SU-DHL-6 (cell line): ENCODE results near the gene MAT2A.

ENCODE experiments used
- EZH2phosphoT487 ChIP-seq: fragments of 200-600 bp; sonication (generic), shearing (Covaris generic); conservative IDR thresholded peaks from 2 replicates; pipeline ENCODE4 v1.6.1; 2018; ENCODE audit warnings: mild to moderate bottlenecking, antibody characterized with exemption, low read length, moderate library complexity, mixed read lengths
- TF ChIP-seq, protein P1 (sequence below): fragments of 200-600 bp; sonication (generic); IDR thresholded peaks from one replicate; pipeline ENCODE4 v1.5.1; 2017; ENCODE audit warnings: antibody characterized with exemption, mild to moderate bottlenecking, low read length, moderate library complexity; ENCODE audit not compliant: insufficient read depth, poor library complexity, severe bottlenecking

GRCh38 chr2:85584354-85584856 lies 45.4 kb downstream of the MAT2A start, which contains the start of gene VAMP5:
- TF ChIP-seq, protein P1, sequence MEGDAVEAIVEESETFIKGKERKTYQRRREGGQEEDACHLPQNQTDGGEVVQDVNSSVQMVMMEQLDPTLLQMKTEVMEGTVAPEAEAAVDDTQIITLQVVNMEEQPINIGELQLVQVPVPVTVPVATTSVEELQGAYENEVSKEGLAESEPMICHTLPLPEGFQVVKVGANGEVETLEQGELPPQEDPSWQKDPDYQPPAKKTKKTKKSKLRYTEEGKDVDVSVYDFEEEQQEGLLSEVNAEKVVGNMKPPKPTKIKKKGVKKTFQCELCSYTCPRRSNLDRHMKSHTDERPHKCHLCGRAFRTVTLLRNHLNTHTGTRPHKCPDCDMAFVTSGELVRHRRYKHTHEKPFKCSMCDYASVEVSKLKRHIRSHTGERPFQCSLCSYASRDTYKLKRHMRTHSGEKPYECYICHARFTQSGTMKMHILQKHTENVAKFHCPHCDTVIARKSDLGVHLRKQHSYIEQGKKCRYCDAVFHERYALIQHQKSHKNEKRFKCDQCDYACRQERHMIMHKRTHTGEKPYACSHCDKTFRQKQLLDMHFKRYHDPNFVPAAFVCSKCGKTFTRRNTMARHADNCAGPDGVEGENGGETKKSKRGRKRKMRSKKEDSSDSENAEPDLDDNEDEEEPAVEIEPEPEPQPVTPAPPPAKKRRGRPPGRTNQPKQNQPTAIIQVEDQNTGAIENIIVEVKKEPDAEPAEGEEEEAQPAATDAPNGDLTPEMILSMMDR: no peak
- TF ChIP-seq EZH2phosphoT487: no peak
